CD8-positive, alpha-beta memory T cell (primary cell): ENCODE results near the gene LRRC58. TPM values are rescaled to one million over a fixed set of nuclear protein-coding genes. Genes with fewer than 3 reads are reported as not detected.

Experiments used
- CTCF ChIA-PET: fragments of 350-600 bp; sonication (Branson Sonifier 250); formaldehyde crosslinking; loops from one replicate; lab custom pipeline; 2021; ENCODE audit warnings: antibody characterized with exemption; lab: Charles Lee
- POLR2A ChIA-PET: fragments of 350-600 bp; sonication (Branson Sonifier 250); formaldehyde crosslinking; loops from one replicate; lab custom pipeline; 2021; ENCODE audit warnings: antibody characterized with exemption; lab: Charles Lee
- DNase-seq, 5 donors: peaks; one replicate each; pipeline versions ENCODE4 v3.0.0 to v3.0.0-alpha.2; 2020 to 2022; ENCODE audit warnings: mixed read lengths in 1 of 5
- H3K27ac ChIP-seq: one replicate; pipeline ENCODE4 v1.7.0; 2013; ENCODE audit warnings: low read depth, mild to moderate bottlenecking, low read length, moderate library complexity
- H3K27me3 ChIP-seq: 2 replicates; pipeline ENCODE4 v1.7.0; 2013; ENCODE audit warnings: low read length, mild to moderate bottlenecking; ENCODE audit not compliant: insufficient read depth, poor library complexity, severe bottlenecking
- H3K36me3 ChIP-seq: 2 replicates; pipeline ENCODE4 v1.7.0; 2013; ENCODE audit warnings: mild to moderate bottlenecking, low read length, moderate library complexity; ENCODE audit not compliant: insufficient read depth
- H3K4me1 ChIP-seq: 2 replicates; pipeline ENCODE4 v1.7.0; 2013; ENCODE audit warnings: mild to moderate bottlenecking, low read length, moderate library complexity; ENCODE audit not compliant: insufficient read depth
- H3K4me3 ChIP-seq: 2 replicates; pipeline ENCODE4 v1.7.0; 2013; ENCODE audit warnings: mild to moderate bottlenecking, low read length
- H3K9me3 ChIP-seq: 2 replicates; pipeline ENCODE4 v1.7.0; 2013; ENCODE audit warnings: mild to moderate bottlenecking, low read length
- H3K27ac Mint-ChIP-seq, 8 donors: one replicate each; pipeline ENCODE4 v1.8.0; 2020 to 2021; ENCODE audit warnings: mixed read lengths in 8 of 8, mild to moderate bottlenecking in 6 of 8, inconsistent platforms in 3 of 8, moderate library complexity in 3 of 8
- H3K27me3 Mint-ChIP-seq, 2 donors: one replicate each; pipeline ENCODE4 v1.8.0; 2020 to 2021; ENCODE audit warnings: mixed read lengths in 2 of 2, mild to moderate bottlenecking in 1 of 2, moderate library complexity in 1 of 2
- H3K36me3 Mint-ChIP-seq, 3 donors: one replicate each; pipeline ENCODE4 v1.8.0; 2020 to 2021; ENCODE audit warnings: mixed read lengths in 3 of 3, inconsistent platforms in 1 of 3, mild to moderate bottlenecking in 1 of 3
- H3K4me1 Mint-ChIP-seq, 3 donors: one replicate each; pipeline ENCODE4 v1.8.0; 2020 to 2021; ENCODE audit warnings: mixed read lengths in 3 of 3, inconsistent platforms in 1 of 3, mild to moderate bottlenecking in 1 of 3
- H3K4me3 Mint-ChIP-seq, 7 donors: one replicate each; pipeline ENCODE4 v1.8.0; 2020 to 2021; ENCODE audit warnings: mixed read lengths in 7 of 7, mild to moderate bottlenecking in 6 of 7, moderate library complexity in 4 of 7, inconsistent platforms in 2 of 7
- H3K9me3 Mint-ChIP-seq, 5 donors: one replicate each; pipeline ENCODE4 v1.8.0; 2020 to 2022; ENCODE audit warnings: mixed read lengths in 5 of 5, mild to moderate bottlenecking in 3 of 5, moderate library complexity in 2 of 5, inconsistent platforms in 1 of 5
- polyA plus RNA-seq: library from polyadenylated mRNA; unstranded; fragments of 300-500 nt; fragmentation: Illumina TruSeq; gene quantifications from one replicate; pipeline ENCODE4 v1.2.3, GENCODE V29; 2021
- total RNA-seq, 2 experiments: library from RNA; stranded (reverse); gene quantifications; one replicate each; pipeline ENCODE4 v1.2.3, GENCODE V29; 2021

LRRC58 gene
- total and polyA plus RNA-seq, 3 experiments from 2014 or later, result 8.0 to 37.9 (median 37.6) TPM

DNA sequence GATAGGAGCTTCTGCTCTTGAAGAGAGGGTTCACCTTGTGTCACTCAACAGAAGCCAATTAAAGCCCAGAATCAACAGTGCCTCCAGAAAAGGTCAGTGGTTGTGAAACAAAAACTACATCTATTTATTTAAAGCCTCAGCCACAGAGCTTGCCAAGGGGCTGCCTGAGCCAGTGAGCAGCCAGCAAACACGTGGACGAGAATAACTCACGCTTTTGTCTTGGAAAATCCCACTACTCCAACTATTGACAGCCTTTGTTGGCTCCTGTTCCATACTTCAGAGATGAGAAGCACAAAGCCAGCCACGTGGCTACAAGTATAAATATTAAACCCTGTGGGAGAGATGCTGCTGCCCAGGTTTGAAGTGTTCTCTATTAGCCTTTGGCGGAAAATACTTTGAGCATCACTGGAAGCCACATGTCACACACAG, 74.4 kb downstream of the LRRC58 start:
- Histone ChIP-seq H3K27me3 (no peaks in the 10 kb centered on the region), H3K36me3 (no peaks in the 10 kb centered on the region), H3K4me3 (no peak overlapping the region), H3K9me3 (no peaks in the 10 kb centered on the region), H3K27ac (no peak overlapping the region), H3K4me1 (no peaks in the 10 kb centered on the region)
- Mint-ChIP-seq H3K9me3 (no peaks in the 10 kb centered on the region), H3K36me3 (peaks cover 0 to 4% (median 0%) of the 10 kb centered on the region in 3 donors), H3K4me1 (no peaks in the 10 kb centered on the region), H3K4me3 (no peak overlapping the region), H3K27ac (peak overlapping the region in 1 of 8 donors; percentile 8), H3K27me3 (peaks cover 13 to 41% of the 10 kb centered on the region in 2 donors)
- ChIA-PET POLR2A (no interaction called here), CTCF (no interaction called here)
- no peak for DNase-seq

Other genes starting within 250 kb of the LRRC58 start
- gene GPR156, start 64.1 kb downstream of the LRRC58 start, total RNA-seq, result under 1 TPM in 1 of 2 experiments, not detected in 1; 0.04 TPM
- gene GPR156, start 64.1 kb downstream of the LRRC58 start, polyA plus RNA-seq, result not detected
- gene FSTL1, start 101.6 kb upstream of the LRRC58 start, total RNA-seq, result under 1 TPM; 0.09 to 0.53 TPM
- not detected for gene FSTL1, start 101.6 kb upstream of the LRRC58 start, polyA plus RNA-seq
- 100 to 1,000 TPM; 102 to 103 TPM for gene NDUFB4, start 247.0 kb upstream of the LRRC58 start, total RNA-seq
- gene NDUFB4, start 247.0 kb upstream of the LRRC58 start, polyA plus RNA-seq, result 263 TPM